Left renal pelvis (tissue), 4 donors: ENCODE results near the gene P2RY1. TPM values are rescaled to one million over a fixed set of nuclear protein-coding genes. Genes with fewer than 3 reads are reported as not detected.

Source experiments
- DNase-seq, 4 donors: peaks; one replicate each; pipeline ENCODE4 v3.0.0-alpha.2; 2013; ENCODE audit warnings: low read depth in 4 of 4, low spot score in 3 of 4
- polyA plus RNA-seq, 4 donors: library from polyadenylated mRNA; unstranded; fragments of 120-200 nt; gene quantifications; one replicate each; pipeline ENCODE4 v1.2.1, GENCODE V29; 2013; ENCODE audit not compliant: insufficient read length in 4 of 4

P2RY1 gene, protein sequence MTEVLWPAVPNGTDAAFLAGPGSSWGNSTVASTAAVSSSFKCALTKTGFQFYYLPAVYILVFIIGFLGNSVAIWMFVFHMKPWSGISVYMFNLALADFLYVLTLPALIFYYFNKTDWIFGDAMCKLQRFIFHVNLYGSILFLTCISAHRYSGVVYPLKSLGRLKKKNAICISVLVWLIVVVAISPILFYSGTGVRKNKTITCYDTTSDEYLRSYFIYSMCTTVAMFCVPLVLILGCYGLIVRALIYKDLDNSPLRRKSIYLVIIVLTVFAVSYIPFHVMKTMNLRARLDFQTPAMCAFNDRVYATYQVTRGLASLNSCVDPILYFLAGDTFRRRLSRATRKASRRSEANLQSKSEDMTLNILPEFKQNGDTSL
- polyA plus RNA-seq, result 1 to 10 TPM; 2.9 to 7.0 (median 3.6) TPM

DNA sequence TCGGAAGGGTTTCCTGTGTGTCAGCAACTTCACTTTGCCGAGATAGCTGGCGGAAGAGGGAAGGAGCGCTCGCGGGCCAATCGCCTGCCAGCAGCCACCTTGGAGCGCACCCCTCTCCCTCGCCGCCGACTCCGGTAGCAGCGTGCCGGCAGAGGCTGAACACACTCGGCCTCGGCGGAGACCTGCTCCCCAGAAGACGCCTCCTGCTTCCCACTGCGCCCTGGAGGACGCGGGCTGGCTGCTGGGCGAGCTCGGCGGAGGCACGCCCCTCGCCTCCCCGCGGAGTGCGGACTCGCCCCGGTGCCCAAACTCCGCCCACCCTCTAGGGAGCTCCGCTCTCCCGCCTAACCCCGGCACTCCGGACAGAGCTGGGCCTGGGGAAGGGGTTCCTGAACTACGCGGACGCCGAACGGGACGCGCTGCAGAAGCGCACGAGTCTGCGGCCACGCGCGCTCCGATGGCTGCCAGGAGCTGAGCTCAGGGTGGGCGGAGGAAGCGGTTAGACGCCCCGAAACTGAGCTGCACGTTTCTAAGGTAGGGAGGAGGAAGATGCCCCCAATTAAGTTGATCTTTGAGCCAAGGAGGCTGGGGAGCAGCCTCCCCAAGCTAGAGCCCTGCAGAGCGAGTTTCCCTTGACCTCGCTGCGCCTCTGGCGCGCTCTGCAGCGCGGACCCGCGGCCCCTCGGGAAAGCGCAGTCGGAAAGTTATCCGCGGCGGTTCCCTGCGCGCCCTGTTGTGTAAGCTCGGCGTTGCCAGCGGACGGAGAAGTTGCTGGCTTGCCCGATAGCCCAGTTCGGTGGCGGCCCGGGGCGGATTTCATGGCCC, at the start of gene P2RY1:
Gene P2RY1, plus strand, starts transcription at position 356 of the 825 bp plus-strand sequence. CDS start 652 bp downstream, outside the sequence.
- DNase-seq, result peak; percentile 46 to 66 (median 57)

DNA sequence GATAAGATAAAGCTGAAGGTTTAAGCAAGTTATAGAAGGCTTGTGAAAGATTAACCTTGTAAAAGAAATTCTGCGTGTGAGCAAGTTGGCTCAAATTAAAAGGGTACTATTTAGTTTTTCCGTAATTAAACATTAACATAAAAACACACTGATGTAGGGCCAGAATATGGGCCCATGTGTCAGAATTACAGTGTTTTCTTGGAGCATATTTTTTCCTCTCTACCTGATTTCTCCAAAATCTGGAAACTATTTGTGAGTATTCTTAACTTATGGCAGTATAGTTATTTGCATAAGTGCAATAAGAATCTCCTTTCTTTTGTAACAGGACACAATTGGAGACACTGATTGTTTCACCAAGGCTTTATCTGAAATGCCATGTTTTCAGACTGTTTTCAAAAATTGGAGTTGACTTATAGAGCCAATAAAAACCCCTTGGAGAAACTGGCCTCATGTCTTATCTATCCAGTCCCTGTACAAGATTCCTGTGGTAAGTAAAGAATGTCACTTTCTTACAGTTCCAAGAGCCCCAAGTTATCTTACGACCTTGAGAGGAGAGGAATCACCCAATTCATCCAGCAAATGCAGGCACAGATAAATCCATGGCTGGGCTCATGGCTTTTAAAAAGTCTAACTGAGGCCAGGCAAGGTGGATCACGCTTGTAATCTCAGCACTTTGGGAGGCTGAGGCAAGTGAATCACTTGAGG, 47.8 kb upstream of the P2RY1 start:
- no peak for DNase-seq

DNA sequence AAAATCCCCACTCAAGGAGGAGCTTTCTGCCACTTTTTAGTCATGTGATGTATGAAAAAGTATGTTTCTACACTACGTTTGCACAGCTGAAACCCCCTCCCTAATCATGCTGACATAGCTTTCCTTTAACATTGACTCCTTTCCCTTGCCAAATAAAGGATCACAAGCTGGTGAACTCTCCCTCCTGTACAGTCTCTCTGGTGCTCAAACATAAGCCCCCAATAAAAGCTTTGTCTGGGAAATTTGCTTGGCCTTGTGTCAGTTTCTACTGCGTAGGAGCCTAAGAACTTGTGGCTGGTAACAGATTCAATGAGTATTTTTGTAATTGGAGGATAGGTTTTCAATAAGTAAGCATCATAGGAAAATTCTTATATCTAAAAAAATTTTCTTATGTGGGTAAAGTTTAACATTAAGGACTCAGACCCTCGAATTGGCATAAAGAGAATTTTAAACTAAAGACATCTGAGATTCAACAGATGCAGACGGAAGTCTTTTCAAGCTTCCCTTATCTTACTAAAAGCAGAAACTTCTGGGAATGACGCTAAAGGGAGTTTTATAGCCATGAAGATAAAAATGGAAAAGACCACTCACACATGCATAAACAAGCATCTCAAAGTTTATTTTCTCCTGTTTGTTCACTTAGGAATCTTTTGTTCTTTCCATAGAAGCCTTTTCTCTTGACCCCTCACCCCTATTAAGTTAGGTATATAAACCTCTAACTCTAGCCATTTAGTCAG, 44.1 kb upstream of the P2RY1 start:
- DNase-seq, result no peak

DNA sequence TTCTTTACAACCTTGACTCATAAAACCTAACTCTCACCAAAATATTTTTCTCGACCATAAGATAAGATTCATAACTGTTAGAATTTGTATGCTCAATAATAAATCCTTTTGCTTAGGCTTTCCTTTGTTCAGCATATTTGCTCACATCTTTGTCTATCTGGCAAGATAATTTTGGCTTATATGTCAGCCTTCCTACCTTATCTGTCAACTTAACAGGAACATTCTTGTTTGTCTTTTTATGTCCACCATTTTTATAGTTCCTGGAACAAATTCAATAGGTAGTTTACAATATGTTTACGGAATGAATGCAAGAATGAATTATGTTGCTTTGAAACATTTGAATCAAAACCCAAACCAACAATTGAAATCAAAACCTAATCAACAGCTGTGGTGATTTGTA, 41.0 kb upstream of the P2RY1 start:
- DNase-seq, result no peak

- DNase-seq, result no peak
Measured at GRCh38 chr3:152797751-152798432, 37.0 kb upstream of the P2RY1 start.

DNA sequence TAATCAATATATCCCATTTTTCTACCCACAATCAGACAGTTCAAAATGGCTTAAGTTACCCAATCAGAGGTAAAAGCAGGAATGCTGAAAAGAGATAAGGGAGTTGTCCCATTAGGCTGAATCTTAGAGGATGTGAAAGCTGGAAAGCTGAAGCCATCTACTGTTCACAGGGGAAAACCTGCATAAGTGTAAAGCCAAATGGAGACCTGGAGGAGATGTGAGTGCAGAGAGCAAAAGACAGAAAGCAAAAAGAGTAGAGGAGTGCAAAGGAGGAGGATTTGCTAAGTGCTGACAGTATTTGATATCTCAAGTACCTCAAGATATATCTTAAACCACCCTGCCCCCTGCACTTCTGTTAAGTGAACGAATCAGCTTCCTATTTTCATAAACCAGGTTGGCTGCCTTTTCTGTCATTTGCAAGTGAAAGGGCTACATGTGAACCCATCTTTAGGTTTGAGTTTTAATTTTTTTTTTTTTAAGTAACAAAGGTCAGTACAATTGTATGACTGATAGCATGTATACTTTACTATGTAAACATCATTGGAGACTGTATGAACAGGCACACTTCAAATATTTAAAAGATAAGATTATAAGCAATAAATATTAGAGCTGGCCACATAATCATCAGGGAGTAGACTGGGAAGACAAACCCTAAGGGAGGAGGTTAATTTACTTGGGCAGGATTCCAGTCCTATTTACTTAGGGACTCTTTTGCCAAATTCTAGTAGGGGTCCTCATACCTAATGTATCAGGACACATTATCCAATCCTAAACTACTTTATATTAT, 22.8 kb upstream of the P2RY1 start:
- DNase-seq, result no peak

GRCh38 chr3:152817400-152817799, 17.5 kb upstream of the P2RY1 start:
- DNase-seq, result no peak

GRCh38 chr3:152818027-152818426, 16.9 kb upstream of the P2RY1 start:
- DNase-seq, result no peak

DNA sequence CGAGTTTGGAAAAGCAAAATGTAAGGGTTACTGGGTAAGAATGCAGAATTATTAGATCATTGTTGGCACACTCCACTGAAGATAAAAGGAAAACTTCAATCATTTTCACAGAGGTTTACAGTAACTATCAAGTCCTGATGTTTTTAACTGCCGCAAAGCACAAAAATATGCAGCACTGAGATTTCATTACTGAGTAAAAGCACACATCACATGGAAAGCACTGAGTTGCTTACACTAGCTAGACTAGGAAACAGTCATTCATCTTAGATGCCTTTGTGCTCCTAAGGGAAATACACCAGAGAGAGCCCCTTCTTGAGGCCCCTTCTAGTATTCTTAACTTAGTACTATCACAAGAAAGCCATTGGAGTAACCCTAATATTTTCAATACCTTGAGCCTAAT, 11.8 kb upstream of the P2RY1 start:
- no peak for DNase-seq

DNA sequence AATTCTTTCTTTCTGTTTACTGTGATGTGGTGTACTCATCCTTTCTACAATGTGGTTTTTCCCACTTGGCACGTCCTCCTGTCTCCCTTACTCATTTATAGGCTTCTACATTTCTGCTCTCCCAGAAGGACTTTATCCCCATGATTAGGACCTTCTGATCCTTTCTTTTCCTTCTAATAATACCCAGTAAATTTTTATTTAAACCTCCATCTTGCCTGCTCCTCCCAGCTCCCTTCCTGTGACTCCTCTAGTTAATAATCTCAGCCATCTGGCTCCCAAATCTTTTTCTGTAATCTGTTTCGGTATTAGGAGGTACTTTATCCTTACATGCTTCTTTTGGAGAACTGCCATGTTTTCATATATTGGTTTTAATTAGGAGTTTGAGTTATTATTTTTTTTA, 11.2 kb upstream of the P2RY1 start:
- no peak for DNase-seq

DNA sequence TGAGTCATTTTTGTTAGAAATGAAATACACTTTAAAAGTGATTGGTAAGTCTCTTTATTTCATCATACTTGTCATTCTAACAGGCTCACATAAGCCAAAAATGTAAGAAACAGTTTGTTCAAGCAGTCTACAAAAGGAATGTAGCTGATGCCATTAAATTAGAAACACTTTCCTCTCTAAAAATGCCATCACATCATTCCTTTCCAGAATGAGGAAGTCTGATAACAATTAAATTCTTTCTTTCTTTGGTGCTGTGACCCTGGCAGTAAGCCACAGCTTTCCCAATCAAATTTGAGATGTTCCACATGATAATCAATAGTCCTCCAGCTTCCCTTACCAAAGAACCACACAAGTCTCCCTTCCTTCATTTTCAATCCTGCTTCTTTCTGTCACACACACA, 9.4 kb upstream of the P2RY1 start:
- no peak for DNase-seq

DNA sequence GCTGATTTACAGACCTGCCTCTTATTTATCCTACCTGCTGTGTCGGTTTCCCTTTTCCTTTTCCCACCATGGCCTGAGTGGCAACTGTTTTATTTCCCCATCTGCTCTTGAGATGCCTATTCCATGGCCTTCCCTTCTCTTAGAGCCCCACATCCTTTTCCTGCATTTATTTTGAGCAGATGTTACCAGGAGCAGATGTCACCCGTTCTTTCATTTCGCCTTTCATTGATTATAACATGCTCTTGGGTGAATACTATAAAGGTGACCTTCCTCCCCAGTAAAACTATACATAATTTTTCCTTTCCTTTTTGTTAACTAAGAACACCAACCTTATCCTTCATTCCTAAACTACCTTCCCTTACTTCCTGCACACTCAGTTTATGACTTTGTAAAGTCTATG, 8.5 kb upstream of the P2RY1 start:
- DNase-seq, result no peak

GRCh38 chr3:152827313-152827712, 7.6 kb upstream of the P2RY1 start:
- DNase-seq, result no peak

DNA sequence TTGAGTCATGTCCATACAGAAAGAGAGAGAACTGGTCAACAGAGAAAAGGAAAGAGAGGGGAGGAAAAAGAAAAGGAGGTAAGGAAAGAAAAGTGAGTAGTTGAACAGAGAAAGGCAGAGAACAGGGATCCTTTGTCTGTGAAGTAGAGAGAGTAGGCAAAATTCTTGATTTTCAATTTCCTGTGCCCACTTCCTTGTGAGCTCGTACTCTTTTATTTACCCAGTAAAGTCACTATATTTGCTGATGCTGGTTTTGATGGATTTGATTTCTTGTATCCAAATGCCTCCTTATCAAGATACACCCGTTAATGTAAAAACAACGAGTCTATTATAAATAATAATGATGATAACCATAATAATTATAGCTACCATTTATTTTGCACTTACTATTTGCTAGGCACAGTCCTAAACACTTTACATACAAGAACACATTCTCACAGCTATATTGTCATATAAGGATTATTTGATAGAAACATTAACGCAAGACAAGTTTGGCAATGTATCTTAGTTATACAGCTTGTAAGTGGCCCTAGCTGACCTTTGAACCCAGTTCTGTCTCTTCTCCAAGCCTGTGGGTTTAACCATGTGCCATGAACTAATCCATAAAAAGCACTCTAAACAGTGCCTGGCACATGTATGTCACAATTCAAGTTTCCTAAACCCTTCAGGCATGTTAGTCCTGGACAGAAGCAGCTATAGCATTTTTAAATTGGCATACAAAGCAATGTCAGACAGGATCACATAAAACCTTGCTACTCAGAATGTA, 6.7 kb upstream of the P2RY1 start:
- no peak for DNase-seq

GRCh38 chr3:152830245-152830644, 4.7 kb upstream of the P2RY1 start:
- DNase-seq, result no peak

DNA sequence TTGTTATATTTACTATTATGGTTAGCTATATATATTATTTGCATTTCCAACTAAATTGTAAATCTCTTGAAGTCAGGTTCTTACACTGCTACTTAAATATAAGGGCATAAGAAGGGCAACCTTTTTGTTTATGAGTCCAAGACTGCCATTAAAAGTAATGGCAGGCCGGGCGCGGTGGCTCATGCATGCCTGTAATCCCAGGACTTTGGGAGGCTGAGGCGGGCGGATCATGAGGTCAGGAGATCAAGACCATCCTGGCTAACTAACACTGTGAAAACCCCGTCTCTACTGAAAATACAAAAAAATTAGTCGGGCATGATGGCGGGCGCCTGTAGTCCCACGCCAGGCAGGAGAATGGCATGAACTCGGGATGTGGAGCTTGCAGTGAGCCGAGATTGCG, 2.9 kb upstream of the P2RY1 start:
- DNase-seq, result no peak

- no peak for DNase-seq
Measured at GRCh38 chr3:152833089-152833488, 1.8 kb upstream of the P2RY1 start.

DNA sequence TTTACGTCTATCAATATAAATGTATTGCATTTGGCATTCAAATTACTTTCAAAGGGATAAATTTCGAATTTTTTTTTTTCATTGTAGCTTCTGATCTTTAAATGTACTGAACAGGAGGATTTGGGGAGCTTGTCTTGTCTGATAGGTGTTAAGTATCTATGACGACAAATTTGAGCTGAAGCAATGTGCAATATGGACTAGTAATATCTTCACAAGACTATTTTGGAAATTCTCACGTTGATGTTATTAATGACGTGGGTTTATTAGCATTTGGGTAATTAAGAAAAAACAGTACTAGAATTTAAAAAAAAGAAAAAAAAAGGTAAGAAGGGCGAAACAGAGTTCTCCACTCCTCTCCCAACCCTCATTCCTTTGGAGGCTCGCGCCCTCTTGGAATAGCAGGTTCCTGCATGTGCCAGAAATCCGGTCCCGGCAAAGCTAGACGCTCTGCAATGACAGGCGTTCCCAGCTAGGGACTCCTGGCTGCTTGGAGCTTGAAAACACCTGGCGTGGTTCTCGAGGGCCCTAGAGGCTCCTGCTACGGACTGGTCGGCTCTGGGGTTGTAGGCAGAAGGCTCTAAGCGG, 648 bp upstream of the P2RY1 start:
- peak in 3 of 4 donors; percentile 18 to 46 (median 44) for DNase-seq
